A673 (cell line): ENCODE data around the gene NAA35. TPM values are rescaled to one million over a fixed set of nuclear protein-coding genes. Genes with fewer than 3 reads are reported as not detected.

Source experiments
- BruUV-seq: library from RNA; stranded (reverse); fragments of 400-500 nt; replicated peaks from 2 replicates; lab custom pipeline; 2021; lab: Mats Ljungman, UMichigan
- CTCF ChIA-PET: fragments of 300-600 bp; sonication (Branson Sonifier 250); formaldehyde crosslinking; loops from one replicate; lab custom pipeline; 2022; ENCODE audit warnings: antibody characterized with exemption; lab: Charles Lee
- POLR2A ChIA-PET: fragments of 300-600 bp; sonication (Branson Sonifier 250); formaldehyde crosslinking; loops from one replicate; lab custom pipeline; 2022; ENCODE audit warnings: antibody characterized with exemption; ENCODE audit not compliant: low non-redundant PET; lab: Charles Lee
- DNase-seq: peaks from one replicate; pipeline ENCODE4 v3.0.0-alpha.2; 2015; ENCODE audit warnings: low spot score
- H3K27ac ChIP-seq: fragments of 200-600 bp; sonication (generic); 2 replicates; pipeline ENCODE4 v1.5.1; 2016; ENCODE audit warnings: mixed run types, low read depth, mild to moderate bottlenecking, mixed read lengths, antibody characterized with exemption, low read length; ENCODE audit not compliant: poor library complexity, severe bottlenecking
- H3K27me3 ChIP-seq: fragments of 200-600 bp; sonication (generic); replicated peaks from 2 replicates; pipeline ENCODE4 v1.6.1; 2017; ENCODE audit warnings: mixed run types, low read depth, mild to moderate bottlenecking, mixed read lengths, antibody characterized with exemption, low read length; ENCODE audit not compliant: insufficient read depth, poor library complexity
- H3K36me3 ChIP-seq: fragments of 200-600 bp; sonication (generic); 2 replicates; pipeline ENCODE4 v1.6.1; 2016; ENCODE audit warnings: mixed run types, mild to moderate bottlenecking, mixed read lengths, antibody characterized with exemption, low read length; ENCODE audit not compliant: insufficient read depth, poor library complexity, severe bottlenecking
- H3K4me1 ChIP-seq: fragments of 200-600 bp; sonication (generic); 2 replicates; pipeline ENCODE4 v1.6.1; 2017; ENCODE audit warnings: mixed run types, mild to moderate bottlenecking, mixed read lengths, antibody characterized with exemption, low read length; ENCODE audit not compliant: insufficient read depth, poor library complexity, severe bottlenecking
- H3K4me3 ChIP-seq: fragments of 200-600 bp; sonication (generic); 2 replicates; pipeline ENCODE4 v1.5.1; 2016; ENCODE audit warnings: low read depth, mixed run types, mild to moderate bottlenecking, mixed read lengths, low read length; ENCODE audit not compliant: poor library complexity, severe bottlenecking
- H3K9me3 ChIP-seq: fragments of 200-600 bp; sonication (generic); 2 replicates; pipeline ENCODE4 v1.6.1; 2016; ENCODE audit warnings: mixed run types, low read depth, mild to moderate bottlenecking, mixed read lengths, antibody characterized with exemption, low read length; ENCODE audit not compliant: poor library complexity, severe bottlenecking
- EZH2 ChIP-seq: fragments of 200-600 bp; sonication (generic); IDR thresholded peaks from 2 replicates; pipeline ENCODE4 v1.6.1; 2017; ENCODE audit warnings: borderline replicate concordance, low read depth, mild to moderate bottlenecking, mixed read lengths, antibody characterized with exemption, low read length; ENCODE audit not compliant: poor library complexity, severe bottlenecking
- intact Hi-C: fragments of 100-400 bp; cut with micrococcal nuclease; formaldehyde crosslinking; loops from one replicate; pipeline ENCODE4 v1.10.0; 2022; ENCODE audit not compliant: unreplicated experiment
- total RNA-seq: library from RNA; stranded (reverse); gene quantifications from 2 replicates; pipeline ENCODE4 v1.2.3, GENCODE V29; 2021
- TF ChIP-seq, protein P1 (sequence below): fragments of 300-800, 200-600 bp; sonication (generic); conservative IDR thresholded peaks from 2 replicates; pipeline ENCODE4 v1.5.1; 2017; ENCODE audit warnings: low read depth, mild to moderate bottlenecking, antibody characterized with exemption, low read length, moderate library complexity, mixed read lengths

Gene NAA35
- total RNA-seq, 1 experiment from 2014 or later, result 28.4 TPM

DNA sequence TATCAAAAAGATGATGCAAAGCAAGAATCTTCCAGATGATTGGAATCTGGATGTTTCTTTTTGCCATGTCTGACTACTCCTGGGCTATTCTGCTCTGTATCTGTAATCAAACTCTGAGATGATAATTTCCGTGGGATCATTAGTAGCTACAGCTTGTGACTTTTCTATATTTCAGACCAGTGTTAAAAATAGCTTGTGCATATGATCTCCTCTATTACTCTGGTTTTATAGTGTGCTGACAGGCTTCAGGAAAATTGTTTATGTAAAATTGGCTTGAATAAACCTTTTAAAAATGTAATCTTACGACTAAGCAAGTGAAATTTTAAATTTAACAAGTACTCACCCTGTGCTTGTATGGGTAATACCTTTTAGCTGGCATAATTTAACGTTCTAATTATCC, 40.4 kb downstream of the NAA35 start:
- ChIA-PET CTCF (no interaction called here), POLR2A (no interaction called here)
- no peak overlapping the region for H3K4me3 ChIP-seq
- no peaks in the 10 kb centered on the region for H3K4me1 ChIP-seq
- no peaks in the 10 kb centered on the region for H3K9me3 ChIP-seq
- BruUV-seq, result no TSS peak
- H3K27me3 ChIP-seq, result no peaks in the 10 kb centered on the region
- peaks cover 29% of the 10 kb centered on the region for H3K36me3 ChIP-seq
- no peak overlapping the region for H3K27ac ChIP-seq
- no peak for DNase-seq
- no peak for TF ChIP-seq EZH2
- TF ChIP-seq, protein P1, sequence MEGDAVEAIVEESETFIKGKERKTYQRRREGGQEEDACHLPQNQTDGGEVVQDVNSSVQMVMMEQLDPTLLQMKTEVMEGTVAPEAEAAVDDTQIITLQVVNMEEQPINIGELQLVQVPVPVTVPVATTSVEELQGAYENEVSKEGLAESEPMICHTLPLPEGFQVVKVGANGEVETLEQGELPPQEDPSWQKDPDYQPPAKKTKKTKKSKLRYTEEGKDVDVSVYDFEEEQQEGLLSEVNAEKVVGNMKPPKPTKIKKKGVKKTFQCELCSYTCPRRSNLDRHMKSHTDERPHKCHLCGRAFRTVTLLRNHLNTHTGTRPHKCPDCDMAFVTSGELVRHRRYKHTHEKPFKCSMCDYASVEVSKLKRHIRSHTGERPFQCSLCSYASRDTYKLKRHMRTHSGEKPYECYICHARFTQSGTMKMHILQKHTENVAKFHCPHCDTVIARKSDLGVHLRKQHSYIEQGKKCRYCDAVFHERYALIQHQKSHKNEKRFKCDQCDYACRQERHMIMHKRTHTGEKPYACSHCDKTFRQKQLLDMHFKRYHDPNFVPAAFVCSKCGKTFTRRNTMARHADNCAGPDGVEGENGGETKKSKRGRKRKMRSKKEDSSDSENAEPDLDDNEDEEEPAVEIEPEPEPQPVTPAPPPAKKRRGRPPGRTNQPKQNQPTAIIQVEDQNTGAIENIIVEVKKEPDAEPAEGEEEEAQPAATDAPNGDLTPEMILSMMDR, result no peak
- intact Hi-C loops, result no loop called here

- DNase-seq, result no peak
- no peak overlapping the region for H3K4me3 ChIP-seq
- ChIA-PET CTCF (no interaction called here), POLR2A (no interaction called here)
- no peaks in the 10 kb centered on the region for H3K27me3 ChIP-seq
- no peak for TF ChIP-seq EZH2
- TF ChIP-seq, protein P1, result no peak
- H3K36me3 ChIP-seq, result peaks cover 10% of the 10 kb centered on the region
- no TSS peak for BruUV-seq
- intact Hi-C loops, result no loop called here
- no peaks in the 10 kb centered on the region for H3K4me1 ChIP-seq
- no peaks in the 10 kb centered on the region for H3K9me3 ChIP-seq
- H3K27ac ChIP-seq, result no peak overlapping the region
These were observed 43.5 kb downstream of the NAA35 start for GRCh38 chr9:85984457-85984856.

DNA sequence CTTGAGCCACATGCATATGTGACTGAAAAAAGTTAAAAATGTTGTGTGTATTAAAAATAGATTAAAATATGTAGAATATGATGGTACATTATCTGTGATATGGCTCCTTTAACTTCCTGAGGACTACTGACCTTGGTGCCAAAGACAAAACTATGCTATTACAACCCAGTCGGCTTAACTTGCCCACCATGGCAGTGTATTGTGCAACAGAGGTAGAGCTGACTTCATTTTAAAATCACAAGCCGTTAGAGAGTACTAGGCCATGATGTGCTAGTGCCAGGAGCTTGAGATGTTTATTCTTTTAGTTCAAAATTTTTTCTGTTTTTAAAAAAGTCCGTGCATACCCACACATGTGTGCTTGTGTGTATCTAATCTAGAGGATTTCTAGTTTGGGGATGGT, 46.3 kb downstream of the NAA35 start:
- POLR2A ChIA-PET, result no interaction called here
- Histone ChIP-seq H3K36me3 (no peaks in the 10 kb centered on the region), H3K4me1 (no peaks in the 10 kb centered on the region), H3K9me3 (no peaks in the 10 kb centered on the region), H3K4me3 (no peak overlapping the region), H3K27me3 (no peaks in the 10 kb centered on the region), H3K27ac (no peak overlapping the region)
- CTCF ChIA-PET, result no interaction called here
- no peak for TF ChIP-seq EZH2
- TF ChIP-seq, protein P1, result no peak
- intact Hi-C loops, result no loop called here
- DNase-seq, result no peak
- no TSS peak for BruUV-seq
